GM12891 (cell line): ENCODE measurements around the gene BAZ1B.
"Not testable (repeated sequence)": the region's sequence is repeated elsewhere in the genome, so short reads cannot be mapped to it uniquely, and the experiment has no call there.

Source experiments
- DNase-seq: peaks from one replicate; pipeline ENCODE4 v3.0.0; 2011; ENCODE audit warnings: low spot score; ENCODE audit not compliant: insufficient read length
- FAIRE-seq: peaks from 2 replicates; lab custom pipeline; 2011; peaks lifted over from hg19 to GRCh38; lab: Jason Lieb, UNC
- PAX5 ChIP-seq: IDR thresholded peaks from 2 replicates; pipeline ENCODE4 v1.6.1; 2011; ENCODE audit warnings: low read length, moderate library complexity, mild to moderate bottlenecking; ENCODE audit not compliant: insufficient read depth, severe bottlenecking
- POLR2A ChIP-seq: IDR thresholded peaks from 2 replicates; pipeline ENCODE4 v1.6.1; 2011; ENCODE audit warnings: low read depth, low read length, control low read depth
- POLR2AphosphoS5 ChIP-seq: IDR thresholded peaks from 2 replicates; pipeline ENCODE4 v1.6.1; 2011; ENCODE audit warnings: low read depth, low read length, control low read depth
- POU2F2 ChIP-seq: IDR thresholded peaks from 2 replicates; pipeline ENCODE4 v1.6.1; 2011; ENCODE audit warnings: low read depth, mild to moderate bottlenecking, control low read depth, low read length, moderate library complexity
- SPI1 ChIP-seq: IDR thresholded peaks from 2 replicates; pipeline ENCODE4 v1.6.1; 2011; ENCODE audit warnings: low read depth, low read length, control low read depth
- TAF1 ChIP-seq: IDR thresholded peaks from 2 replicates; pipeline ENCODE4 v1.6.1; 2011; ENCODE audit warnings: low read depth, low read length, control low read depth

Gene BAZ1B

DNA sequence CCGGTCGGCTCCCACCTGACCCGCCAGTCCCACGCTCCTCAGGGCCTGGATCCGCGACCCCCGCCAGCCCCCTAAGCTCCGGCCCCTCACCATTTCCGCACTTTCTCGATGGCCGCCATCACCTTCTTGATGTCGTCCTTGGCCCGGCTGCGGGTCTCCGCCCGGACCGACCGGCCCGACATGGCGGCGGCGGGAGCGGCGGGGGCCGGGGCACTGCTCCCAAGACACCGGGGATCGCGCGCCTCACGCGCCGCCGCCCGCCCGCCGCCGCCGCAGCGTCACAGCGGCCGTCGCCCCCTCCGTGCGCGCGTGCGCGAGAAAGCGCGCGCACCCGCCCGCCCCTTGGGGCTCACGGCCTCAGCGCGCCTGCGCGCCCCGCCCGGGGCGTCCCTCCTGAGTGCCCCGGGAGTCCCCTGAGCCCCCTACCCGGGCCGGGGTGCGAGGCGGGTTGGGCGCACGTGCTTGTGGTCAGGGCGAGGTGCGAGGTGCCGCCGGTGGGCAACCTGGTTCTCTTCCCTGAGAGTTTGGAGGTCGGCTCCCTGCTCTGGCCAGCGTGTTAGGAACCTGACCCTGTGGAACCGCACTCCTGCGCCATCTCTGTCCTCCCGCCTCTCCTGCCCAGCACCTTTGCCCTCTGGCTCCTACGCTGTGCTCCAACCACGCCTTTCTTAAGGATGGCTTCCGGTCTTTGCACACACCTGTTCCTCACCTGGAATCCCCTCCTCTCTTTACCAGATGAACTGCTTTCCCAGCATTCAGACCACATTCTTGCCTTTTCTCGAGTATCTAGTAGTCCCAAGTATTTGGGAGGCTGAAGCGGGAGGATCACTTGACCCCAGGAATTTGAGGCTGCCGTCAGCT lies 35.5 kb upstream of the BAZ1B start, which contains the start of gene BCL7B:
Gene BCL7B, minus strand, starts transcription at position 294 of the 861 bp plus-strand sequence. Its CDS starts 112 bp downstream, at position 182.
- peak; percentile 42; the same call in 1 of the 2 replicates for TF ChIP-seq POLR2A
- no peak for TF ChIP-seq POU2F2
- TF ChIP-seq POLR2AphosphoS5, result peak; percentile 54; the same call in 1 of the 2 replicates
- FAIRE-seq (no peak), DNase-seq (peak; percentile 94)

DNA sequence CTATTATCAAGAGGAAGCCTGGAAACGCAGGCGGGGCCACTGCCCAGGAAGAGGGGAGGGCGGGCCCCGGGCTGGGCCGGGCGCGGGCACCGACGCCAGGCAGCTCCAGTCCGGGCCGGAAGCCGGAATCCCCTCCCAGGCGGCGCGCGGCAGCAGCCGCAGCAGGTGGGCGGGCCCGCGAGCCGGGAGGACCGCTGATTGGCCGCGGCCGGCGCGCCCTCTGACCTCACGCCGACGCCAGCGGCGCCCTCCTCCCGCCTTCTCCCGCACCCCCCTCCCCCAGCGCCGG lies 35.0 kb upstream of the BAZ1B start:
- TF ChIP-seq POU2F2, result no peak
- 0 out of 2 replicates have a peak, but pooled peaks have one; percentile 23 for TF ChIP-seq TAF1
- FAIRE-seq (peak; percentile 96), DNase-seq (peak; percentile 98)

DNA sequence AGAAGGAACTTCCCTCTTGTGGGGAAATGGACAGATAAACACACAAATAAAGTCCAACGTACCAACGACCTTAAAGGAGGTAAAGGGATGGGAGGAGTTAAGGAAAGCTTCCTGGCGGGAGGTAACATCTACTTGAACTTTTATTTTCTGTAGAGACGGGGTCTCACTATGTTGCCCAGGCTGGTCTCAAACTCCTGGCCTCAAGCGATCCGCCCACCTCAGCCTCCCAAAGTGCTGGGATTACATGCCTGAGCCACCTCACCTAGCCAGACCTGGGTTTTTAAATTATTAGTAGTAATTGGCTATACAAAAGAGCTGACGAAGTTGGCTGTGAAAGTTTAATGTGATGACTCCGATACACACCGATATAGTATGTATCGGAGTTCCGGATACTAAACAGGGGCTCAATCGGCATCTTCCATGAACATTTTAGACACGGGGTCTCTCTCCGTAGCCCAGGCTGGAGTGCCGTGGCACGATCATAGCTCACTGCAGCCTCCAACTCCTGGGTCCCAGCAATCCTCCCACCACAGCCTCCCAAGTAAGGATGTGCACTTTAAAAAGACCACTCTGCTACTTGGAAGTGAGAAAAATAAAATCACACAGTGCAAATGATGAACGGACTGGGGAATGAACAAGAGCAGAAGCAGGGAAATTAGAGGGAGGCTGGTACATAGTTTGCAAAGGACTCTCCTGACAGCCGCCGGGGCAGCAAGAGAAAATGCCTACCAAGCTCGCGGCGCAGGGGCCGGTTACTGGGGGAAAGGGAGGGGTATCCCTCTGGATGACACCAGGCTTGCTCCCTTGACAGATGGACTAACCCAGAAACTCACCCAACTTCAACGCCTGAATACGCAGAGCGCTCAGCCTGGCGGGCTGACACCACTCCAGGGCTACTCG lies 34.4 kb upstream of the BAZ1B start:
- FAIRE-seq, result no peak
- DNase-seq, result no peak
- TF ChIP-seq SPI1 (no peak), TAF1 (no peak), POLR2AphosphoS5 (no peak; the same call in 1 of the 2 replicates), PAX5 (no peak), POLR2A (no peak), POU2F2 (no peak)

- DNase-seq (no peak), FAIRE-seq (no peak)
- no peak for TF ChIP-seq POU2F2
- TF ChIP-seq SPI1, result no peak
- no peak for TF ChIP-seq POLR2A
- TF ChIP-seq POLR2AphosphoS5, result no peak
- TF ChIP-seq TAF1, result no peak
- no peak for TF ChIP-seq PAX5
Observed at GRCh38 chr7:73555411-73555982, 33.4 kb upstream of the BAZ1B start.

GRCh38 chr7:73550093-73550492 lies 28.0 kb upstream of the BAZ1B start:
- DNase-seq, FAIRE-seq: not testable (repeated sequence)

DNA sequence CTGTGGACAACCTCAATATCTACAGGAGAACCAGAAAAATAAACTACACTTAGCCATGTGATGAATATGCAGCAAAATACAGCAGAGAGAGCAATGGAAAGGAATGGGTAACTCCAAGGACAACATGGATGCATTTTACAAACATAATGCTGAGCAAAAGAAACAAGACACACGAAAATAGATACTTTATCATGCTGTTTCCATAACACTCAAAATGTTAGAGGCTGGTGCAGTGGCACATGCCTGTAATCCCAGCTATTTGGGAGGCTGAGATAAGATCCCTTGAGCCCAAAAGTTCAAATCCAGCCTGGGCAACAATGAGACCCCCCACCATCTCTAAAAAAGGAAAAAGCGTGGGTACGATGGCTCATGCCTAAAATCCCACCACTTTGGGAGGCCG lies 27.1 kb upstream of the BAZ1B start:
- TF ChIP-seq SPI1 (no peak), POU2F2 (no peak), PAX5 (no peak), TAF1 (no peak), POLR2A (no peak), POLR2AphosphoS5 (no peak)
- no peak for FAIRE-seq
- no peak for DNase-seq

GRCh38 chr7:73547841-73548240 lies 25.7 kb upstream of the BAZ1B start:
- no peak for FAIRE-seq
- DNase-seq, result no peak
- TF ChIP-seq POLR2AphosphoS5 (no peak), POLR2A (no peak), PAX5 (no peak), SPI1 (no peak), POU2F2 (no peak), TAF1 (no peak)

DNA sequence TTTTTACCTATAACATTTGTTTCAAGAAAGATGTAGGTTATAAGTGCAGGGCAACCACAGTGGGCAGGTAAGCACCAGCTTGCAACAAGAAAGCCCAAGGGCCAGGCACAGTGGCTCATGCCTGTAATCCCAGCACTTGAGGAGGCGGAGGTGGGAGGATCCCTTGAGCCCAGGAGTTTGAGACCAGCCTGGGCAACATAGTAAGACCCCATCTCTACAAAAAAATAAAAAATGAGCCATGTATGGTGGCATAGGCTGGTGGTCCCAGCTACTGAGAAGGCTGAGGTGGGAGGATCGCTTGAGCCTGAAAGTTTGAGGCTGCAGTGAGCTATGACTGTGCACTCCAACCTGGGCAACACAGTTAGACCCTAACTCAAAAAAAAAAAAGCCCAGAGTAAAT lies 22.6 kb upstream of the BAZ1B start:
- FAIRE-seq (no peak), DNase-seq (no peak)
- no peak for TF ChIP-seq PAX5
- TF ChIP-seq POLR2A, result no peak
- TF ChIP-seq POU2F2, result no peak
- TF ChIP-seq POLR2AphosphoS5, result no peak
- no peak for TF ChIP-seq TAF1
- no peak for TF ChIP-seq SPI1

DNA sequence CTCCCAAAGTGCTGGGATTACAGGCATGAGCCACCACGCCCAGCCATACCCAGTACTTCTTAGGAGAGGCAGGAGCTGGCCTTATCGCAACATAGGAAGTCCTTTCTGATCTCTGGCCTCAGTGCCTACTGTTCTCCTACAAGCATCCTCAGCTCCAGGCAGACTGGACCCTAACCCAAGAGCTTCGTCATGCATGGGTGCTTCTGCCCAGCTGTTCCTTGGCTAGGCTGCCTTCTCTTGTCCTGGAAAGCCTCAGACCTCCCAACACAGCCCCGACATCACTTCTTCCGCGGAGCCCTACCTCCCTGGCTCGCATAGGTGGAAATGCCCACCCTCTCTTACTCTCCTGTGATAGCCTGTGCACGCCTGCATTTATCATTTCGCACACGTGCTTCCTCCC lies 19.6 kb upstream of the BAZ1B start:
- FAIRE-seq (no peak), DNase-seq (no peak)
- TF ChIP-seq TAF1 (no peak), POU2F2 (no peak), SPI1 (no peak), PAX5 (peak; percentile 62), POLR2A (no peak), POLR2AphosphoS5 (no peak)
